Measurements from ENCODE around the gene MTREX. TPM values are rescaled to one million over a fixed set of nuclear protein-coding genes. Genes with fewer than 3 reads are reported as not detected.

MTREX gene
- total and polyA plus RNA-seq, 10 of the 15 experiments (the other 5 are each of a cell fraction or from before 2014, with no cell fraction given) = 20.1 to 102 (median 49.0) TPM

- in situ Hi-C loops (cut with MboI) (loop anchor here (25.0 kb wide), 1 partner anchor 1863 kb away; no protein-coding TSS in a partner anchor), intact Hi-C loops (cut with micrococcal nuclease; ENCODE audit: unreplicated experiment) (no loop called here)
- peaks cover 0 to 12% of the 10 kb centered on the region in 2 experiments; a peak in 3 of 4 replicates for H3K36me3 ChIP-seq (ENCODE audit: control insufficient read depth in 2 of 2, insufficient read depth in 2 of 2, low read length in 1 of 2)
- CTCF ChIA-PET = interaction anchor here (0.9 to 1.2 kb wide), 3 partner anchors 8 to 368 kb away, joined by 3 to 7 read pairs (median 4); no protein-coding TSS in a partner anchor
- H3K4me3 ChIP-seq = no peak overlapping the region
- DNase-seq (ENCODE audit: low read depth, low spot score) (no peak), FAIRE-seq (no peak), ATAC-seq (0 out of 3 replicates have a peak, but pooled peaks have one; percentile 27)
- no peaks in the 10 kb centered on the region for H4K20me1 ChIP-seq (ENCODE audit: control insufficient read depth, insufficient read depth)
- RAD21 ChIA-PET (ENCODE audit: unreplicated experiment) = no interaction called here
- H2AFZ ChIP-seq (ENCODE audit: control insufficient read depth, low read depth, low read length) = no peak overlapping the region
- no peaks in the 10 kb centered on the region for H3K9me3 ChIP-seq (replicated peaks; ENCODE audit: control insufficient read depth, insufficient read depth, low read length)
- no TSS peak for BruUV-seq (replicated peaks)
- H3K27ac ChIP-seq (ENCODE audit: control insufficient read depth, insufficient read depth) = no peak overlapping the region
- SMC1A ChIA-PET (ENCODE audit: uncharacterized antibody, unreplicated experiment) = interaction anchor here (0.6 to 1.2 kb wide), 2 partner anchors 43 to 80 kb away, joined by 3 to 5 read pairs; no protein-coding TSS in a partner anchor
- H3K4me2 ChIP-seq (ENCODE audit: control insufficient read depth, insufficient read depth) = no peak overlapping the region
- no peaks in the 10 kb centered on the region for H3K4me1 ChIP-seq (ENCODE audit: control insufficient read depth, insufficient read depth, low read length)
- H3K9ac ChIP-seq (ENCODE audit: control insufficient read depth, insufficient read depth, low read length) = no peak overlapping the region
- H3K79me2 ChIP-seq (ENCODE audit: control insufficient read depth, insufficient read depth, low read length) = peaks cover 19% of the 10 kb centered on the region
- POLR2A ChIA-PET = no interaction called here
- no peaks in the 10 kb centered on the region for H3K27me3 ChIP-seq (replicated peaks in 1 of 2; ENCODE audit: control insufficient read depth in 2 of 2, insufficient read depth in 2 of 2, low read length in 1 of 2)
- TF ChIP-seq BACH1 (IDR thresholded peaks at IDR 0.05; ENCODE audit: borderline replicate concordance) (no peak), IRF4 (IDR thresholded peaks at IDR 0.05; ENCODE audit: low read depth, low read length) (no peak), FOXK2 (IDR thresholded peaks at IDR 0.05) (no peak), CTCF (IDR thresholded peaks at IDR 0.05 in 2 of 3, conservative IDR thresholded peaks at IDR 0.05 in 1 of 3; ENCODE audit: control insufficient read depth in 2 of 3, extremely low read depth in 1 of 3, insufficient read depth in 1 of 3, low read depth in 3 of 3, low read length in 3 of 3) (no peak), HDAC2 (IDR thresholded peaks at IDR 0.05) (no peak), BMI1 (IDR thresholded peaks at IDR 0.05; ENCODE audit: borderline replicate concordance) (no peak), ASH2L (IDR thresholded peaks at IDR 0.05; ENCODE audit: borderline replicate concordance, low read depth) (no peak), POU2F2 (IDR thresholded peaks at IDR 0.05; ENCODE audit: borderline replicate concordance, low read depth, low read length) (no peak), REST (IDR thresholded peaks at IDR 0.05; ENCODE audit: low read depth, low read length) (no peak), ZBTB40 (IDR thresholded peaks at IDR 0.05; ENCODE audit: borderline replicate concordance) (no peak), PBX3 (IDR thresholded peaks at IDR 0.05; ENCODE audit: insufficient replicate concordance, low read depth, low read length) (no peak), EP300 (IDR thresholded peaks at IDR 0.05; ENCODE audit: borderline replicate concordance in 1 of 2, control insufficient read depth in 1 of 2, low read depth in 2 of 2, low read length in 2 of 2) (no peak), ZBED1 (IDR thresholded peaks at IDR 0.05; ENCODE audit: borderline replicate concordance) (no peak)
These were observed 16.2 kb downstream of the MTREX start for GRCh38 chr5:55324006-55324405.
